CD4-positive, alpha-beta T cell treated with Interleukin-12 subunit alpha and Interleukin-12 subunit beta, for 1 hour (primary cell): ENCODE data around the gene MTERF4.

ENCODE experiments used
- DNase-seq: peaks from one replicate; pipeline ENCODE4 v3.0.0-alpha.2; 2020

MTERF4 gene

DNA sequence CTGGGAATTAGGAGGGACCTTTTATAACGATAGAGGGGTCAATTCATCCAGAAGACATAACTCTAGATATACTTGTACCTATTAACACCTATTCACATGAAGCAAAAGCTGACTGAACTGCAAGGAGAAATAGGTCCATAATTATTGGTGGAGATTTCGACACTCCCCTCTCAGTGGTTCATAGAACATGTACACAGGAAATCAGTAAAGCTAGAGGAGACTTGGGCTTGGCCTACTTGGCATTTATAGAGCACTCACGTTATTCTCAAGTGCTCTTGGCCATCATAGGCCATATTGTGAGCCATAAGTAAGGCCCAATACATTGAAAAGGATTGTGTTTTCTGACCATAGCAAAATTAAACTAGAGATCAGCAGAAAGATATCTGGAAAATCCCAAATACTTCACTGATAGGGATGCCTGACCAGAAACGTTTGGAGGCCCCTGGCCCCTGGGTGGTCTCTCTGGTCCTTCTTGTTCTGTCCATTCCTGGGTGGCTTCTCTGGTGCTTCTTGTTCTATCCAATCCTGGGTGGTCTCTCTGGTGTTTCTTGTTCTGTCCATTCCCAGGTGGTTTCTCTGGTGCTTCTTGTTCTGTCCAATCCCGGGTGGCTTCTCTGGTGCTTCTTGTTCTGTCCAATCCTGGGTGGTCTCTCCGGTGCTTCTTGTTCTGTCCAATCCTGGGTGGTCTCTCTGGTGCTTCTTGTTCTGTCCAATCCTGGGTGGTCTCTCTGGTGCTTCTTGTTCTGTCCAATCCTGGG lies 54.7 kb downstream of the MTERF4 start:
- no peak for DNase-seq
